ENCODE measurements around the gene S100A3. TPM values are rescaled to one million over a fixed set of nuclear protein-coding genes. Genes with fewer than 3 reads are reported as not detected.
"Not testable (repeated sequence)": the region's sequence is repeated elsewhere in the genome, so short reads cannot be mapped to it uniquely, and the experiment has no call there.

S100A3 gene
- polyA plus RNA-seq, 3 donors = 0.31 to 0.54 TPM; not detected in 1

DNA sequence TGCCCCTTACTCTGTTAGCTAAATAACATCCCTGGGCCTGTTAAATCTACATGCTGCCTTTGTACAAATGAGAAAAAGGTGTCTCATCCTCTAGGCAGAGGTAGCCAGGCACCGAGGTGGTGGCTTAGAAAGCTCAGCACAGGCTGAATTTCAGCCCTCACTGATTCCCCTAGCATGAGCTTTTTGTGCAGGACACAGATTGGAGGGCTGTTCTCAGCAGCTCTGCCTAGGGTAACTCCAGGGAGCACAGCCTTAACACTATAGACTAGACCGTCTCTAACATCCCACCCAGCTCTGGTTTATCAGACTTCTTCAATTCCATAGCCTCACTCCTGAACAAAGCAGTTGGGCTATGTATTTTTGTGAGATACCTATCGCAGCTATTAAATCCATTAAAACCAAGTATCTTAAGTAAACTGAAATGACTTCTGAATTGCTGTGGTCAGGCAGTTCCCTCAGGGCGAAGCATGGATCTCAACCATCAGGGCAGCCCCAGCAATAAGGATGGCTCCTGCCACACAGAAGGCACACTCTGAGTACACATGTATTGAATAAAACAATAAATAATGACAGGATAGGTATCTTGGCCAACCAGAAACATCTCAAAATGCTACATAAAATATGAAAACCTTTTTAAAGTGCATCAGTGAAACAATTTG, 28.1 kb downstream of the S100A3 start:
- Histone ChIP-seq H4K20me1 (ENCODE audit: insufficient read depth, low read length) (no peaks in the 10 kb centered on the region), H3K27me3 (ENCODE audit: control insufficient read depth in 2 of 2, insufficient read depth in 2 of 2, low read length in 2 of 2) (no peaks in the 10 kb centered on the region), H2AFZ (ENCODE audit: insufficient read depth, low read depth, low read length, poor library complexity, severe bottlenecking) (no peak overlapping the region), H3K9me3 (replicated peaks in 1 of 2; ENCODE audit: control insufficient read depth in 1 of 2, insufficient read depth in 1 of 2, low read length in 2 of 2) (no peaks in the 10 kb centered on the region), H3K4me3 (replicated peaks in 1 of 3; ENCODE audit: low read depth in 2 of 3, low read length in 3 of 3) (no peak overlapping the region), H3K27ac (ENCODE audit: low read depth in 1 of 2, low read length in 2 of 2) (no peak overlapping the region), H3K79me2 (ENCODE audit: insufficient read depth, low read length) (no peaks in the 10 kb centered on the region), H3K9ac (ENCODE audit: insufficient read depth, low read length, poor library complexity, severe bottlenecking) (no peak overlapping the region), H3K36me3 (replicated peaks in 1 of 2; ENCODE audit: control insufficient read depth in 1 of 2, insufficient read depth in 2 of 2, low read length in 2 of 2) (no peaks in the 10 kb centered on the region), H3K4me1 (ENCODE audit: control insufficient read depth in 1 of 2, insufficient read depth in 2 of 2, low read length in 2 of 2) (peaks cover 43 to 48% of the 10 kb centered on the region in 2 donors), H3K4me2 (replicated peaks; ENCODE audit: extremely low read depth, low read length, poor library complexity, severe bottlenecking) (no peak overlapping the region)
- intact Hi-C loops (cut with micrococcal nuclease) = no loop called here
- TF ChIP-seq, protein P1, sequence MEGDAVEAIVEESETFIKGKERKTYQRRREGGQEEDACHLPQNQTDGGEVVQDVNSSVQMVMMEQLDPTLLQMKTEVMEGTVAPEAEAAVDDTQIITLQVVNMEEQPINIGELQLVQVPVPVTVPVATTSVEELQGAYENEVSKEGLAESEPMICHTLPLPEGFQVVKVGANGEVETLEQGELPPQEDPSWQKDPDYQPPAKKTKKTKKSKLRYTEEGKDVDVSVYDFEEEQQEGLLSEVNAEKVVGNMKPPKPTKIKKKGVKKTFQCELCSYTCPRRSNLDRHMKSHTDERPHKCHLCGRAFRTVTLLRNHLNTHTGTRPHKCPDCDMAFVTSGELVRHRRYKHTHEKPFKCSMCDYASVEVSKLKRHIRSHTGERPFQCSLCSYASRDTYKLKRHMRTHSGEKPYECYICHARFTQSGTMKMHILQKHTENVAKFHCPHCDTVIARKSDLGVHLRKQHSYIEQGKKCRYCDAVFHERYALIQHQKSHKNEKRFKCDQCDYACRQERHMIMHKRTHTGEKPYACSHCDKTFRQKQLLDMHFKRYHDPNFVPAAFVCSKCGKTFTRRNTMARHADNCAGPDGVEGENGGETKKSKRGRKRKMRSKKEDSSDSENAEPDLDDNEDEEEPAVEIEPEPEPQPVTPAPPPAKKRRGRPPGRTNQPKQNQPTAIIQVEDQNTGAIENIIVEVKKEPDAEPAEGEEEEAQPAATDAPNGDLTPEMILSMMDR (IDR thresholded peaks at IDR 0.05) = no peak
- Mint-ChIP-seq H3K36me3 (peaks cover 0 to 2% of the 10 kb centered on the region in 2 donors), H3K4me3 (no peak overlapping the region), H3K27ac (no peak overlapping the region), H3K27me3 (ENCODE audit: low read depth in 3 of 3) (peaks cover 0 to 2% (median 0%) of the 10 kb centered on the region in 3 donors), H3K9me3 (peaks cover 0 to 7% (median 3%) of the 10 kb centered on the region in 7 donors), H3K4me1 (peaks cover 52% of the 10 kb centered on the region)
- WGBS (ENCODE audit: insufficient coverage) = 100% methylated on average over 1 of the region's 4 CpGs
- DNase-seq = no peak

DNA sequence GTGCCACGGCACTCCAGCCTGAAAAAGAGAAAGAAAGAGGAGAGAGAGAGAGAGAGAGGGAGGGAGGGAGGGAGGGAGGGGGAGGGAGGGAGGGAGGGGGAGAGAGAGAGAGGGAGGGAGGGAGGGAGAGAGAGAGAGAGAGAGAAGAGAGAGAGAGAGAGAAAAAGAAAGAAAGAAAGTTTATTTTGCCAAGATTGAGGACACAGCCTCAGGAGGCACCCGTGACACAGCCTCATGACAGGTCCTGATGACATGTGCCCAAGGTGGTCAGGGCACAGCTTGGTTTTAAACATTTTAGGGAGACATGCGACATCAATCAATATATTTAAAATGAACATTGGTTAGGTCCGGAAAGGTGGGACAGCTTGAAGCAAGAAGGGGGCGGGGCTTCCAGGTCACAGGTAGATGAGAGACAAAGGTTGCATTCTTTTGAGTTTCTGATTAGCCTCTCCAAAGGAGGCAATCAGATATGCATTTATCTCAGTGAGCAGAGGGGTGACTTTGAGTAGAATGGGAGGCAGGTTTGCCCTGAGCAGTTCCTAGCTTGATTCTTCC, 28.8 kb downstream of the S100A3 start:
- DNase-seq; H2AFZ ChIP-seq (ENCODE audit: insufficient read depth, low read depth, low read length, poor library complexity, severe bottlenecking); H3K4me3 ChIP-seq (replicated peaks in 1 of 3; ENCODE audit: low read depth in 2 of 3, low read length in 3 of 3); H3K79me2 ChIP-seq (ENCODE audit: insufficient read depth, low read length); H3K9me3 Mint-ChIP-seq; H3K27ac ChIP-seq (ENCODE audit: low read depth in 1 of 2, low read length in 2 of 2); H3K9me3 ChIP-seq (replicated peaks in 1 of 2; ENCODE audit: control insufficient read depth in 1 of 2, insufficient read depth in 1 of 2, low read length in 2 of 2); H3K36me3 ChIP-seq (replicated peaks in 1 of 2; ENCODE audit: control insufficient read depth in 1 of 2, insufficient read depth in 2 of 2, low read length in 2 of 2); H3K4me2 ChIP-seq (replicated peaks; ENCODE audit: extremely low read depth, low read length, poor library complexity, severe bottlenecking); H3K9ac ChIP-seq (ENCODE audit: insufficient read depth, low read length, poor library complexity, severe bottlenecking); H3K4me3 Mint-ChIP-seq; H3K27me3 ChIP-seq (ENCODE audit: control insufficient read depth in 2 of 2, insufficient read depth in 2 of 2, low read length in 2 of 2); H3K27me3 Mint-ChIP-seq (ENCODE audit: low read depth in 3 of 3); H3K36me3 Mint-ChIP-seq; intact Hi-C loops (cut with micrococcal nuclease); H4K20me1 ChIP-seq (ENCODE audit: insufficient read depth, low read length): not testable (repeated sequence)
- Mint-ChIP-seq H3K27ac (peak overlapping the region in 1 of 7 donors; percentile 13), H3K4me1 (peaks cover 53% of the 10 kb centered on the region)
- 40% methylated on average over 1 of the region's 5 CpGs for WGBS (ENCODE audit: insufficient coverage)
- H3K4me1 ChIP-seq (ENCODE audit: control insufficient read depth in 1 of 2, insufficient read depth in 2 of 2, low read length in 2 of 2) = peaks cover 49 to 53% of the 10 kb centered on the region in 2 donors
